ENCODE results near the gene IFNK. TPM values are rescaled to one million over a fixed set of nuclear protein-coding genes. Genes with fewer than 3 reads are reported as not detected.

The IFNK gene
- total RNA-seq, 1 experiment from 2014 or later = not detected

GRCh38 chr9:27548055-27548741, 24.1 kb downstream of the IFNK start:
- ChIA-PET CTCF (interaction anchor here (0.7 to 3.2 kb wide), 2 partner anchors 14 to 215 kb away, joined by 3 to 18 read pairs; no protein-coding TSS in a partner anchor), RAD21 (ENCODE audit: low non-redundant PET in 1 of 2, low total read pairs in 2 of 2, uncharacterized antibody in 2 of 2, unreplicated experiment in 2 of 2) (interaction anchor here in 1 of 2 experiments (0.7 kb wide), 1 partner anchor 50 kb away, joined by 3 read pairs; no protein-coding TSS in a partner anchor)

More at GRCh38 chr9:27548055-27548741, 24.1 kb downstream of the IFNK start:
- peak; percentile 19 for DNase-seq (ENCODE audit: low read depth, low spot score)
- POLR2A ChIA-PET = no interaction called here
- no peak overlapping the region for H3K4me2 ChIP-seq (ENCODE audit: low read length)
- H3K9me3 ChIP-seq (ENCODE audit: control insufficient read depth in 1 of 2, insufficient read depth in 1 of 2, low read depth in 1 of 2, low read length in 2 of 2) = no peaks in the 10 kb centered on the region
- H3K79me2 ChIP-seq (ENCODE audit: insufficient read depth, low read length) = no peaks in the 10 kb centered on the region
- H4K20me1 ChIP-seq (ENCODE audit: insufficient read depth) = no peaks in the 10 kb centered on the region
- H3K36me3 ChIP-seq (ENCODE audit: control insufficient read depth in 1 of 2, insufficient read depth in 2 of 2, low read length in 2 of 2) = no peaks in the 10 kb centered on the region
- no peaks in the 10 kb centered on the region for H3K27me3 ChIP-seq (ENCODE audit: insufficient read depth, low read length)
- no peaks in the 10 kb centered on the region for H3K4me1 ChIP-seq (ENCODE audit: control insufficient read depth in 1 of 2, insufficient read depth in 2 of 2, low read length in 2 of 2)
- TF ChIP-seq, protein P1, sequence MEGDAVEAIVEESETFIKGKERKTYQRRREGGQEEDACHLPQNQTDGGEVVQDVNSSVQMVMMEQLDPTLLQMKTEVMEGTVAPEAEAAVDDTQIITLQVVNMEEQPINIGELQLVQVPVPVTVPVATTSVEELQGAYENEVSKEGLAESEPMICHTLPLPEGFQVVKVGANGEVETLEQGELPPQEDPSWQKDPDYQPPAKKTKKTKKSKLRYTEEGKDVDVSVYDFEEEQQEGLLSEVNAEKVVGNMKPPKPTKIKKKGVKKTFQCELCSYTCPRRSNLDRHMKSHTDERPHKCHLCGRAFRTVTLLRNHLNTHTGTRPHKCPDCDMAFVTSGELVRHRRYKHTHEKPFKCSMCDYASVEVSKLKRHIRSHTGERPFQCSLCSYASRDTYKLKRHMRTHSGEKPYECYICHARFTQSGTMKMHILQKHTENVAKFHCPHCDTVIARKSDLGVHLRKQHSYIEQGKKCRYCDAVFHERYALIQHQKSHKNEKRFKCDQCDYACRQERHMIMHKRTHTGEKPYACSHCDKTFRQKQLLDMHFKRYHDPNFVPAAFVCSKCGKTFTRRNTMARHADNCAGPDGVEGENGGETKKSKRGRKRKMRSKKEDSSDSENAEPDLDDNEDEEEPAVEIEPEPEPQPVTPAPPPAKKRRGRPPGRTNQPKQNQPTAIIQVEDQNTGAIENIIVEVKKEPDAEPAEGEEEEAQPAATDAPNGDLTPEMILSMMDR (IDR thresholded peaks at IDR 0.05 in 2 of 3, conservative IDR thresholded peaks at IDR 0.05 in 1 of 3; ENCODE audit: borderline replicate concordance in 1 of 3, insufficient read depth in 1 of 3, low read depth in 2 of 3, low read length in 2 of 3) = peak; percentile 21 to 57 (median 33); a peak in 4 of 6 replicates
- TF ChIP-seq, protein P2, sequence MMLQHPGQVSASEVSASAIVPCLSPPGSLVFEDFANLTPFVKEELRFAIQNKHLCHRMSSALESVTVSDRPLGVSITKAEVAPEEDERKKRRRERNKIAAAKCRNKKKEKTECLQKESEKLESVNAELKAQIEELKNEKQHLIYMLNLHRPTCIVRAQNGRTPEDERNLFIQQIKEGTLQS (IDR thresholded peaks at IDR 0.05) = no peak
- TF ChIP-seq SRF (IDR thresholded peaks at IDR 0.05; ENCODE audit: low read depth) = no peak
- TF ChIP-seq RAD21 (IDR thresholded peaks at IDR 0.05; ENCODE audit: low read depth) = peak; percentile 60
- H2AFZ ChIP-seq (ENCODE audit: low read depth, low read length, poor library complexity, severe bottlenecking) = no peak overlapping the region
- H3K27ac ChIP-seq (ENCODE audit: low read depth, low read length) = no peak overlapping the region
- no peaks in the 10 kb centered on the region for H3K9me2 ChIP-seq (ENCODE audit: insufficient read depth)
- no TSS peak for BruUV-seq (replicated peaks)
- H3K4me3 ChIP-seq (replicated peaks in 1 of 2; ENCODE audit: low read depth in 1 of 2, low read length in 2 of 2) = no peak overlapping the region
- intact Hi-C loops (cut with micrococcal nuclease) = loop anchor here (1.0 kb wide), 2 partner anchors 215 to 301 kb away; no protein-coding TSS in a partner anchor
- no peak overlapping the region for H3K9ac ChIP-seq (ENCODE audit: low read length)
- ATAC-seq = peak; percentile 62; the same call in 1 of the 2 replicates
